Stimulated activated CD8-positive, alpha-beta memory T cell treated with anti-CD3 and anti-CD28 coated beads, Interleukin-12 subunit alpha, Interleukin-12 subunit beta, amount 100 ng/mL, for 24 hours (primary cell): ENCODE results near the gene MTX3.
A peak's percentile ranks its signal among the peaks of the same experiment; 100 is the strongest.

Experiments used
- DNase-seq: peaks from one replicate; pipeline ENCODE4 v3.0.0-alpha.2; 2020; ENCODE audit errors: extremely low read depth

The MTX3 gene

DNA sequence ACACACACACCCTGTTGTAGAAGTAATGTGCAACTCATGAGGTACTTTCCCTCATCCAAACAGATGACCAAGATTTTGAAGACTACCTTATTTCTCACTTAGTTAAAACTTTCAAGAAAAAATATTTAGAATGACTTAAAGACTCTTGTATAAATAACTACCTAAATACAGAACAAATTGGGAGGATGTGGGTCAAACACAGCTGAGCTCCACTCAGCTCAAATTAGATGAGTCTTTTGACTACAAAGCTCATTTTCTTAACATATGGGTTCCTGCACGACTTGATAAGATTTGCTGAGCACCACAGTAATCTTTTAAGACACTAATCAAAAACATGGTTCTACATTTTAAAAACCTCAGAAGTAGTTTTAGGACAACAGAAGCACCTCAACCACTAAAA is 8.9 kb downstream of the MTX3 start:
- no peak for DNase-seq

- DNase-seq: no peak
These were observed 14.1 kb downstream of the MTX3 start for GRCh38 chr5:79976759-79977515.

GRCh38 chr5:79975422-79975821 is 15.6 kb downstream of the MTX3 start:
- DNase-seq: no peak

DNA sequence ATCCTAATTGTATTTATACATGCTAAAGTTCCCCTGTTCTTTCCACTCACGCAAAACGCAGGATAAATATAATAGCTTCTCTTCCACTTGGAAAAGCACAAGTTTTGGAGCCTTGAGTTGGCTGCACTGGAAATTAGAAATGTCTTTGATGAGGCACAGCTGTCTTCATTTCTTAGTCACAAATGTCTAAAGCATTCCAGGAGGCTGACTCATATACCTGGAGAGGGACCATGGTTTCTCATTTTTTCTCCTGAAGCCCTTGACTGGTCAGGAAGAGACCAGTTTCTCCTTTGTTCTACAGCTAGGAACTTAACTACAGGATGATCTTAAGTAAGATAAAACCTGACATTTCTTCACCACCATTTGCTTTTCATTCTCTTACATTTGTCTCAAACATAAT is 16.2 kb downstream of the MTX3 start:
- DNase-seq: no peak

DNA sequence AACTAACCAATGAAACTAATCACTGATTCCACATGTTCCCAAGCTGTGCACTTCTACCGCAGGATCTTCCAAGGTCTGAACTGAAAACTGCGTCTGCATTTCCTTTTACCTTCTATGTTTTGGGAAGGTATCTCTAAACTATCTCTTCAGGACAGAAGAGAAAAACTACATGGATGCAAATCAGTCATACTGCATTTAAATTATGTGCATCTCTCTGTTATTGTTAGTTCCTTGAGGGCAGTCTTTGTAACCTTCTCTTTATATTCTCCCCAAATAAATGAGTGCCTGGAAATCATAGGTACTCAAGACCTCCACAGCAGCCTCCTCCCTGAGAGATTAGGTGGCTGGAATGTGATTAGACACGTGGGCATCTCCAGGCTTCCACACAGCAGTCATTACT is 17.1 kb downstream of the MTX3 start:
- DNase-seq: no peak

- no peak for DNase-seq
These were observed 17.6 kb downstream of the MTX3 start for GRCh38 chr5:79973511-79973910.

DNA sequence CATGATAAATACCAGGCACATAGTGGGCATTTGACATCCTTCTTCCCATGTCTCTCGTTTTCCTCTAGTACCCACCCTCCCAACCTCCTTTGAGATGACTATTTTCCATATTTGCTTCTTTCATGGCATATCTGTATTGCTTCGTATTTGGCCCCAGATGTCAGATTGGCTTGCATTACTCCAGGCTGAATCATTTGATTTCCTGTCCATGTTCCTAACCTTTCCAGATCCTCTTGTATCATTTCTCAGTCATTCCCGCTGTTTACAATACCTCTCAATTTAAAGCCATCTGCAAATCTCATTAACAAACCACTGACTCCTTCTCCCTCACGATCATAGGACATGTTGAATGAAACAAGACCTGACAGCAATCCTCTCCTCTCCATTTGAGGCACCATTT is 19.9 kb downstream of the MTX3 start:
- no peak for DNase-seq

- DNase-seq: no peak
These were observed 24.6 kb downstream of the MTX3 start for GRCh38 chr5:79966448-79966847.

- DNase-seq: no peak
These were observed 26.9 kb downstream of the MTX3 start for GRCh38 chr5:79964136-79964535.

DNA sequence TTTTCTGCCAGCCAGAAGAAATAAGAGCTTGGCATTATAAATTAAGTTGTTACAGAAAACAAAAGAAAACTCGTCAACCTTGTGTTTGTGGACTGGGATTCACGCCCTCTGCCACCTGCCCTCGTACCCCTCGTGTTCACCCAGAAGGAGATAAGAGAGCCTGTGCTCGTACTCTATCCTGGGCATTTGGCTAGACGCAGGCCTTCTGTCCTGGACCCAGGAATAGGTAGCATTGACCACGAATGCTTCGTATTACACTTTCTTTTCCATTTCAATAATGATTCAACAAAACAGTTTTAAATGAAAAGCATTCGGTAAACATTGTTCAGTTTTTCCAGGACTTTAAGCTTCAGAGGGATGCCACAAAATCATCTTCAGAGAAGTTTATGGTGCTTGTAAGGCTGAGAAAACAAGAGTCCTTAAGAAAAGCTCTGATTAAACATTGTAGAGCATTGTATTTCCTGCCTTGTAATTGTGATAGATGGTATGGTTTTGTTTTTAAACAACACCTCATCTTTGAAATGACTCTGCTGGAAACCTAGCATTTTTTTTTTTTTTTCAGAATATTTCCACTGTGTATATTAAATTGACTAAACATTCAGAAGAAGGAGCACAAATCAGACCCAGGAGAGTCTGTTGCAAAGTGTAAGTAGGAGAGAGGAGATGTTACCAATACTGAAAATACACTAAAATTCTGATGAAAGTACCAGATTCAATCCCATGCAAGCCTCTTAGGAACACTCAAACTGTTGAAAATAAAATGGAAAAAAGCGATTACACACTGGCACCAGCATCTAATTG is 27.6 kb downstream of the MTX3 start:
- DNase-seq: no peak

- DNase-seq: peak; percentile 3
These were observed 28.4 kb downstream of the MTX3 start for GRCh38 chr5:79962575-79963222.

- DNase-seq: no peak
These were observed 29.1 kb downstream of the MTX3 start for GRCh38 chr5:79961716-79962574.

DNA sequence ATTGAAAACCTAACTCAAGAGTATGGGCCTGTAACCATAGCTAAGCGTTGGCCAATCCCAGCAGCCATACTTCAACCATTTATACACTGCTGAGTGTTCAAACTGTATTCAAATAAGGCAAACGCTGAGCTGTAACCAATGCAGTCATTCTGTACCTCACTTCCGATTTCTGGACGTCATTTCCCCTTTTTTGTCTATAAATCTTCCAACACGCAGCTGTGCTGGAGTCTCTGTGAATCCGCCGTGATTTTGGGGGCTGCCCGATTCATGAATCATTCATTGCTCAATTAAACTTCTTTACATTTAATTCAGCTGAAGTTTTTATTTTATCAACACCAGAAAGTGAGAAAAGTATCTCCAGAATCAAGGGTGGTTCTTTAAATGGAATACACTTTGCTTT is 31.7 kb downstream of the MTX3 start:
- no peak for DNase-seq

- DNase-seq: no peak
These were observed 35.0 kb downstream of the MTX3 start for GRCh38 chr5:79955941-79956670.

DNA sequence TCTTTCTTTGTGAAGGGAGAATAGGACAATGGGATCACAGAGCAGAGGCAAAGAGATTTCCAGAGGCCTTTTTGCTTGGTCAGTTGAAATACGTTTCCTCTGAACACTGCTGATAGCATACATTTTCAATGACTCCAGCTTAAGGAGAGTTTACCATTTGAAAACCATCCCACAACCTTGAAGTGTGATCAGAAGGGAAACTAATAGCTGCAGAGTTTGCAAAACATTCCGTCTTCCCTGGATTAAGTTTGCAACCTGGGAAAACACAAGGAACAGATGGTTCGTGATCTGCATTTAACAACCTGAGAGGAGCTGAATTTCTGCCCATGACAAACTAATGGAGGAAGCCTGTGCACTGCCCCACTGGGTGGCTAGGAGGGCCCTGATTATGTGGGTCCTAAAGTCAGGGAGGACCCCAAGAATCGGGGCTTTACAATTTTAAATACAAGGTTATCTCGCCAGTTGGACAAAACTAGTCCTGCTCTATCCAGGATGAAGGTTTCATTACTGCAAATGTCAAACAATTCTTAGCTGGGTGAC is 35.6 kb downstream of the MTX3 start:
- no peak for DNase-seq

DNA sequence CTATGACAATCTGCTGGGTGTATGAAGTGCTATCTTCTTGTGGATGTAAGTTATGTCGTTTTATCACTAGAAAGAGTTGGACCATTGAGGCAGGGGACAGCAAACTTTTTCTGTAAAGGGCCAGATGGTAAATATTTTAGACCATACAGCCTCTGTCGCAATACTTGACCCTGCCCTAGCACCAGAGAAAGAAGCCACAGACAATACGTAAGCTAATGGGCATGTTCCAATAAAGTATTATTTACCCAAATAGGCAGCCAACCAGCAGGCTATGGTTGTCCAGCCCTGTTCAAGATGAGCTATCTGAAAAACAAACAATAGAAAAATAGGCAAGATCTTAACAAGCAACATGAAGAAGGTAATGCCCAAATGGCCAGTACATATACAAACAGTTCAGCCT is 36.4 kb downstream of the MTX3 start:
- no peak for DNase-seq

- DNase-seq: no peak
These were observed 43.5 kb downstream of the MTX3 start for GRCh38 chr5:79947567-79947966.

DNA sequence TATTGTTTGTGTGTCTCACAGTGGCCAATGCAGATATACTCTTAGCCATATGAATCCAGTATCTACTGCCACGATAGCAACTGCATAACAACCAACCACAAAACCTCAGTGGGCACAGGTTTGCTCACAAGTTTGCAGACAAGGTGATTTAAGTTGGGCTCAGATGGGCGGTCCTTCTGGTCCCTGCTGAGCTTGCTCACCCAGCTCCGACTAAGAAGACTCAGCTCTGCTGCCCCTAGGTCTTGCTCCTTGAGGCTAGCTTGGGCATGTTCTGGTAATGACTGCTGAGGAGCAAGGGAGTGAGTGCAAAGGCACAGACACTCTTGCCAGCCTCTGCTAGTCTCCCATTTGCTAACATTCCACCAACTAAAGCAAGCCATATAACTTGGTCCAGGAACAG is 52.6 kb downstream of the MTX3 start:
- DNase-seq: no peak

GRCh38 chr5:79936646-79937216 is 54.3 kb downstream of the MTX3 start:
- no peak for DNase-seq

DNA sequence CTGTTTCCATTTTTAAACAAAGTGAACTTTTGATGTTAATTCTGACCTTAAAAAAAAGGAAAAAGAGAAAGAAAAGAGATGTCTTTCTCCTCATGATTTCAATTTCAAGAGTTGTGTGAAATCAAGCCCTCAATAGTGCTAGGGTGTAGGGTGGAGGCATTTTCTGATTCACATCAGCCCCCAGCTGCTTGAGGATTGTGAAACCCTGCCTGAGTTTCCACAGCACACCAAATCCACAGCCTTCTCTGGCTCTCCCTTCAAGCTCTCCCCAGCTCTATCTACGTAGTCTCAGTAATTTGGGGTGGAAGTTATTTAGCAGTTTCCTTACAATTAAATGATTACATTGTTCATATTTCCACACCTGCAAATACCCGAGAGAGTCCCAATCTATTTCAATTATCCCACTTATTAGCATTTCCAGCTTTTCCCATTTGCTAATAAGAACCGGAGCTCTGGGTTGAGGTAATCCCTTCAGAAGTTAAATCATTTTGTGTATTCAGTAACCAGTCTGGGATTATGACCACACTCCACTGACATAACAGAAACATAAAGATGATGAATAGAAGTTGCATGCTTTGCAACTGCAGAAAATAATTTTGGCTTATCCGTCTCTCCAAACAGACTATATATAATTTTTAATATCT is 54.9 kb downstream of the MTX3 start:
- DNase-seq: no peak
